NT2/D1 (cell line): ENCODE results near the gene ORC6.

Source experiments
- SUZ12 ChIP-seq: IDR thresholded peaks from 2 replicates; pipeline ENCODE4 v1.6.1; 2011; ENCODE audit not compliant: insufficient read length, insufficient read depth; ENCODE audit errors: extremely low read depth
- ZNF274 ChIP-seq: IDR thresholded peaks from 2 replicates; pipeline ENCODE4 v1.6.1; 2011; ENCODE audit warnings: mild to moderate bottlenecking, low read depth, low read length

- TF ChIP-seq ZNF274 (no peak), SUZ12 (no peak)
These were observed 25.5 kb downstream of the ORC6 start for GRCh38 chr16:46714797-46715591.
